Measurements from ENCODE around the gene ZSCAN23.

The ZSCAN23 gene

GRCh38 chr6:28436404-28436803, 6.9 kb downstream of the ZSCAN23 start:
- ChIA-PET CTCF (interaction anchor here (0.7 kb wide), 1 partner anchor 1596 kb away, joined by 3 read pairs; no protein-coding TSS in a partner anchor), POLR2A (ENCODE audit: low non-redundant PET) (no interaction called here)
- TF ChIP-seq, protein P1, sequence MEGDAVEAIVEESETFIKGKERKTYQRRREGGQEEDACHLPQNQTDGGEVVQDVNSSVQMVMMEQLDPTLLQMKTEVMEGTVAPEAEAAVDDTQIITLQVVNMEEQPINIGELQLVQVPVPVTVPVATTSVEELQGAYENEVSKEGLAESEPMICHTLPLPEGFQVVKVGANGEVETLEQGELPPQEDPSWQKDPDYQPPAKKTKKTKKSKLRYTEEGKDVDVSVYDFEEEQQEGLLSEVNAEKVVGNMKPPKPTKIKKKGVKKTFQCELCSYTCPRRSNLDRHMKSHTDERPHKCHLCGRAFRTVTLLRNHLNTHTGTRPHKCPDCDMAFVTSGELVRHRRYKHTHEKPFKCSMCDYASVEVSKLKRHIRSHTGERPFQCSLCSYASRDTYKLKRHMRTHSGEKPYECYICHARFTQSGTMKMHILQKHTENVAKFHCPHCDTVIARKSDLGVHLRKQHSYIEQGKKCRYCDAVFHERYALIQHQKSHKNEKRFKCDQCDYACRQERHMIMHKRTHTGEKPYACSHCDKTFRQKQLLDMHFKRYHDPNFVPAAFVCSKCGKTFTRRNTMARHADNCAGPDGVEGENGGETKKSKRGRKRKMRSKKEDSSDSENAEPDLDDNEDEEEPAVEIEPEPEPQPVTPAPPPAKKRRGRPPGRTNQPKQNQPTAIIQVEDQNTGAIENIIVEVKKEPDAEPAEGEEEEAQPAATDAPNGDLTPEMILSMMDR (conservative IDR thresholded peaks at IDR 0.05; ENCODE audit: low read depth), result no peak
- H3K27ac ChIP-seq, result no peak overlapping the region
- DNase-seq (ENCODE audit: low spot score), result no peak

DNA sequence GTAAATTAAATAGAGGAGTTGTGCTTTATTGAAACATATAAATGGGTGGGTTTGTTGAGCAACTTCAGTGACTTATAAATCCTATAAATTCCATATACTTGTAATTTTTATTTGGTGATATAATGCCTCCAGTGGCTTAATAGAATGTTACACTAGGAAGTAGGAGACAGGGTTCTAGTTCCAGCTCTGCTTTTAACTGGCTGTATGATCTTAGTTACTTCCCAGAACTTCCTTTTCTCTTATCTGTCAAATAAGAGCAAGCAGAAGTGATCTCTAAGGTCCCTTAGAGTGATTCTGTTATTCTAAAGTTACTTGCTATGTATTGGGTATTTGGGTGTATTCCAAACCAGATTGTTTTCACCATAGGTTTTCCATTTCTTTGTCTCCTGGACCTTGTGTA, 10.2 kb downstream of the ZSCAN23 start:
- no peak for DNase-seq (ENCODE audit: low spot score)
- POLR2A ChIA-PET (ENCODE audit: low non-redundant PET), result no interaction called here
- CTCF ChIA-PET, result interaction anchor here (1.1 kb wide), 1 partner anchor 252 kb away, joined by 5 read pairs; no protein-coding TSS in a partner anchor
- H3K27ac ChIP-seq, result no peak overlapping the region
- TF ChIP-seq, protein P1 (conservative IDR thresholded peaks at IDR 0.05; ENCODE audit: low read depth), result no peak

GRCh38 chr6:28429781-28430180, 13.5 kb downstream of the ZSCAN23 start:
- CTCF ChIA-PET, result no interaction called here
- TF ChIP-seq, protein P1 (conservative IDR thresholded peaks at IDR 0.05; ENCODE audit: low read depth), result no peak
- no peak for DNase-seq (ENCODE audit: low spot score)
- POLR2A ChIA-PET (ENCODE audit: low non-redundant PET), result no interaction called here
- H3K27ac ChIP-seq, result no peak overlapping the region

DNA sequence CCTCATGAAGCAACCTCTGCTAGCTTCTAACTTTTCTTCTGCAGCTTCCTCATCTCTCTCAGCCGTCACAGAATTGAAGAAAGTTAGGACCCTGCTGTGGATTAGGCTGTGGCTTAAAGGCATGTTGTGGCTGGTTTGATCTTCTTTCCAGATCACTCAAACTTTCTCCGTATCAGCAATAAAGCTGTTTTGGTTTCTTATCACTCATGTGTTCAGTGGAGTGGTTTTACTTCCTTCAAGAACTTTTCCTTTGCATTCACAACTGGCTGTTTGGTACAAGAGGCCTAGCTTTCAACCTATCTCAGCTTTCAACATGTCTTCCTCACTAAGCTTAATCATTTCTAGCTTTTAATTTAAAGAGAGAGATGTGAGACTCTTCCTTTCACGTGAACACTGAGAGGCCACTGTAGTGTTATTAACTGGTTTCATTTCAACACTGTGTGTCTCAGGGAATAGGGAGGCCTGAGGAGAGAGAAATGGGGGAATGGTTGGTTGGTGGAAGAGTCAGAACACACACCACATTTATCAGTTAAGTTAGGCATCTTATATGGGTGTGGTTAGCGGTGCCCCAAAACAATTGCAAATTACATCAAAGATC, 17.2 kb downstream of the ZSCAN23 start:
- no peak for DNase-seq (ENCODE audit: low spot score)
- ChIA-PET CTCF (no interaction called here), POLR2A (ENCODE audit: low non-redundant PET) (no interaction called here)
- H3K27ac ChIP-seq, result no peak overlapping the region
- TF ChIP-seq, protein P1 (conservative IDR thresholded peaks at IDR 0.05; ENCODE audit: low read depth), result no peak

- POLR2A ChIA-PET (ENCODE audit: low non-redundant PET), result no interaction called here
- H3K27ac ChIP-seq, result no peak overlapping the region
- TF ChIP-seq, protein P1 (conservative IDR thresholded peaks at IDR 0.05; ENCODE audit: low read depth), result no peak
- DNase-seq (ENCODE audit: low spot score), result peak; percentile 21
- CTCF ChIA-PET, result interaction anchor here (0.6 kb wide), 1 partner anchor 174 kb away, joined by 4 read pairs; no protein-coding TSS in a partner anchor
Observed at GRCh38 chr6:28424163-28424562, 19.1 kb downstream of the ZSCAN23 start.

- DNase-seq (ENCODE audit: low spot score), result no peak
- ChIA-PET CTCF (interaction anchor here (0.6 kb wide), 1 partner anchor 175 kb away, joined by 4 read pairs; no protein-coding TSS in a partner anchor), POLR2A (ENCODE audit: low non-redundant PET) (no interaction called here)
- TF ChIP-seq, protein P1 (conservative IDR thresholded peaks at IDR 0.05; ENCODE audit: low read depth), result no peak
- no peak overlapping the region for H3K27ac ChIP-seq
Observed at GRCh38 chr6:28423546-28423945, 19.7 kb downstream of the ZSCAN23 start.

All from RWPE1 (cell line).